OCI-LY7 (cell line): Measurements from ENCODE around the gene TMEM156. TPM values are rescaled to one million over a fixed set of nuclear protein-coding genes. Genes with fewer than 3 reads are reported as not detected.
"Not testable (repeated sequence)": the region's sequence is repeated elsewhere in the genome, so short reads cannot be mapped to it uniquely, and the experiment has no call there.

Experiments used
- BruUV-seq: library from RNA; stranded (reverse); fragments of 400-500 nt; replicated peaks from 2 replicates; lab custom pipeline; 2021; lab: Mats Ljungman, UMichigan
- CTCF ChIA-PET: fragments of 300-600 bp; sonication (Branson Sonifier 250); formaldehyde crosslinking; loops from one replicate; lab custom pipeline; 2022; ENCODE audit warnings: antibody characterized with exemption; ENCODE audit not compliant: unreplicated experiment; lab: Charles Lee
- POLR2A ChIA-PET: fragments of 300-600 bp; sonication (Branson Sonifier 250); formaldehyde crosslinking; loops from one replicate; lab custom pipeline; 2022; ENCODE audit warnings: antibody characterized with exemption; lab: Charles Lee
- DNase-seq: peaks from one replicate; pipeline ENCODE4 v3.0.0-alpha.2; 2015; ENCODE audit warnings: low spot score
- H2AFZ ChIP-seq: fragments of 200-600 bp; sonication (generic), shearing (Covaris generic); 2 replicates; pipeline ENCODE4 v1.6.1; 2014; ENCODE audit warnings: mild to moderate bottlenecking, antibody characterized with exemption, low read length, moderate library complexity
- H3K27ac ChIP-seq: fragments of 200-600 bp; sonication (generic); 2 replicates; pipeline ENCODE4 v1.5.1; 2014; ENCODE audit warnings: mixed run types, low read depth, mild to moderate bottlenecking, moderate library complexity, low read length, inconsistent platforms; ENCODE audit not compliant: poor library complexity, severe bottlenecking
- H3K36me3 ChIP-seq: fragments of 200-600 bp; sonication (generic); 2 replicates; pipeline ENCODE4 v1.6.1; 2014; ENCODE audit warnings: mild to moderate bottlenecking, antibody characterized with exemption, low read length, moderate library complexity, mixed read lengths; ENCODE audit not compliant: insufficient read depth
- H3K4me1 ChIP-seq: fragments of 200-600 bp; sonication (generic); 2 replicates; pipeline ENCODE4 v1.5.1; 2014; ENCODE audit warnings: mild to moderate bottlenecking, low read length; ENCODE audit not compliant: insufficient read depth, poor library complexity, severe bottlenecking
- H3K4me2 ChIP-seq: fragments of 200-600 bp; sonication (generic); 2 replicates; pipeline ENCODE4 v1.6.1; 2014; ENCODE audit warnings: mild to moderate bottlenecking, low read length
- H3K4me3 ChIP-seq: fragments of 200-600 bp; sonication (generic); 2 replicates; pipeline ENCODE4 v1.5.1; 2014; ENCODE audit warnings: mild to moderate bottlenecking, low read depth, low read length; ENCODE audit not compliant: poor library complexity, severe bottlenecking
- H3K79me2 ChIP-seq: fragments of 200-600 bp; sonication (generic); 2 replicates; pipeline ENCODE4 v1.6.1; 2016; ENCODE audit warnings: low read depth, mild to moderate bottlenecking, low read length, moderate library complexity, mixed read lengths; ENCODE audit not compliant: insufficient read depth
- H3K9me2 ChIP-seq: fragments of 200-600 bp; sonication (generic); 2 replicates; pipeline ENCODE4 v1.6.1; 2016; ENCODE audit warnings: mild to moderate bottlenecking, low read length, mixed read lengths; ENCODE audit not compliant: insufficient read depth
- H3K9me3 ChIP-seq: fragments of 200-600 bp; sonication (generic); 2 replicates; pipeline ENCODE4 v1.6.1; 2014; ENCODE audit warnings: mild to moderate bottlenecking, mixed run types, low read length, mixed read lengths
- H4K20me1 ChIP-seq: fragments of 200-600 bp; sonication (generic); 2 replicates; pipeline ENCODE4 v1.6.1; 2014; ENCODE audit warnings: mild to moderate bottlenecking, antibody characterized with exemption, low read length, moderate library complexity, mixed read lengths; ENCODE audit not compliant: insufficient read depth
- EZH2phosphoT487 ChIP-seq: fragments of 200-600 bp; sonication (generic); IDR thresholded peaks from 2 replicates; pipeline ENCODE4 v1.6.1; 2018; ENCODE audit warnings: low read depth, borderline replicate concordance, mild to moderate bottlenecking, mixed run types, antibody characterized with exemption, low read length, moderate library complexity, mixed read lengths
- intact Hi-C: fragments of 100-400 bp; cut with micrococcal nuclease; formaldehyde crosslinking; loops from one replicate; pipeline ENCODE4 v1.10.0; 2022; ENCODE audit not compliant: unreplicated experiment
- total RNA-seq, 2 experiments: library from RNA; depleted of rRNA in 1 of 2; stranded (reverse); fragments of >200 nt in 1 of 2; shearing (Covaris generic) in 1 of 2; gene quantifications; 2 replicates each; pipeline ENCODE4 v1.2.3, GENCODE V29; 2014 to 2022
- TF ChIP-seq, protein P1 (sequence below): fragments of 200-600 bp; sonication (generic); conservative IDR thresholded peaks from 2 replicates; pipeline ENCODE4 v1.5.1; 2014; ENCODE audit warnings: mild to moderate bottlenecking, antibody characterized with exemption, low read length, moderate library complexity, mixed read lengths

Gene TMEM156
- total RNA-seq, 2 experiments from 2014 or later: 29.0 to 29.4 TPM

DNA sequence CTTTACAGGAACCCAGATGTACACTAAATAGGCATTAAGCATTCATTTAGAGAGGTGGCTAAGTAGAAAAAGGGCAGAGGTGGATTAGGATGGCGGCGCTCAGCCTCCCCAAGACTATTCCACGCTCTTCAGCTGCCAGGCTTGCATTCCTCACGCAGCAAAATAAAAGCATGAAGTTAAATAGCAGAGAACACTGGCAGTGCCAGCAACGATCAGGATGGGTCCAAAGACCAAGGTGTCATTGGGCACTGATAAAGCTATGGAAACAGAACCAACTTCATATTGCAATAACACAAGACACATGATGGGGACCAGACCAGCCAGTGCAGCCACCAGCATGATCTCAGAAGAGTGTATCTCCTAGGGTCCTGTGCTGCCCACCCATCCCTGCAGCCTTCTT is 42.0 kb downstream of the TMEM156 start:
- Histone ChIP-seq H3K4me3 (no peak overlapping the region), H3K9me2 (no peaks in the 10 kb centered on the region), H3K79me2 (no peaks in the 10 kb centered on the region), H3K9me3 (no peaks in the 10 kb centered on the region), H2AFZ (no peak overlapping the region), H3K4me2 (no peak overlapping the region), H3K27ac (no peak overlapping the region), H3K4me1 (peaks cover 13% of the 10 kb centered on the region), H3K36me3 (peaks cover 57% of the 10 kb centered on the region), H4K20me1 (no peaks in the 10 kb centered on the region)
- TF ChIP-seq, protein P1, sequence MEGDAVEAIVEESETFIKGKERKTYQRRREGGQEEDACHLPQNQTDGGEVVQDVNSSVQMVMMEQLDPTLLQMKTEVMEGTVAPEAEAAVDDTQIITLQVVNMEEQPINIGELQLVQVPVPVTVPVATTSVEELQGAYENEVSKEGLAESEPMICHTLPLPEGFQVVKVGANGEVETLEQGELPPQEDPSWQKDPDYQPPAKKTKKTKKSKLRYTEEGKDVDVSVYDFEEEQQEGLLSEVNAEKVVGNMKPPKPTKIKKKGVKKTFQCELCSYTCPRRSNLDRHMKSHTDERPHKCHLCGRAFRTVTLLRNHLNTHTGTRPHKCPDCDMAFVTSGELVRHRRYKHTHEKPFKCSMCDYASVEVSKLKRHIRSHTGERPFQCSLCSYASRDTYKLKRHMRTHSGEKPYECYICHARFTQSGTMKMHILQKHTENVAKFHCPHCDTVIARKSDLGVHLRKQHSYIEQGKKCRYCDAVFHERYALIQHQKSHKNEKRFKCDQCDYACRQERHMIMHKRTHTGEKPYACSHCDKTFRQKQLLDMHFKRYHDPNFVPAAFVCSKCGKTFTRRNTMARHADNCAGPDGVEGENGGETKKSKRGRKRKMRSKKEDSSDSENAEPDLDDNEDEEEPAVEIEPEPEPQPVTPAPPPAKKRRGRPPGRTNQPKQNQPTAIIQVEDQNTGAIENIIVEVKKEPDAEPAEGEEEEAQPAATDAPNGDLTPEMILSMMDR: no peak
- TF ChIP-seq EZH2phosphoT487: no peak
- CTCF ChIA-PET: no interaction called here
- DNase-seq: no peak
- POLR2A ChIA-PET: interaction anchor here (0.6 to 1.0 kb wide), 3 partner anchors 37 to 214 kb away, joined by 3 read pairs; no protein-coding TSS in a partner anchor
- no TSS peak for BruUV-seq
- intact Hi-C loops: no loop called here

DNA sequence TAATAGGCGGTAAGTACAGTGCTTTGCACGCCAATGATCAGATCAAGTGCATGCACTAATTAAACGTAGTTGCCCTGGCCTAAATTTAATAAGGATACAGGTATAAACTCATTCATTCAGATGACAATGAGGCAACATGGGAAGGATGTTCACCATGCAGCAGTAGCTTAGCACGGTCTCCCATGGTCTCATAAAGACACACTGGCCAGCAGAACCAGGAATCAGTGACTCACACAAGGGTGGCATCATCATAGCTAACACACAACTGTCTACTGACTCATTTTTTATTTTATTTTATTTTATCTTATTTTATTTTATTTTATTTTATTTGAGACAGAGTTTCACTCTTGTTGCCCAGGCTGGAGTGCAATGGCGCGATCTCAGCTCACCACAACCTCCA is 42.7 kb downstream of the TMEM156 start:
- no TSS peak for BruUV-seq
- peaks cover 51% of the 10 kb centered on the region for H3K36me3 ChIP-seq
- no peak overlapping the region for H3K27ac ChIP-seq
- no peak for TF ChIP-seq EZH2phosphoT487
- TF ChIP-seq, protein P1: no peak
- intact Hi-C loops: no loop called here
- no peaks in the 10 kb centered on the region for H3K9me2 ChIP-seq
- DNase-seq: no peak
- no peaks in the 10 kb centered on the region for H3K79me2 ChIP-seq
- H3K9me3 ChIP-seq: no peaks in the 10 kb centered on the region
- H3K4me1 ChIP-seq: peaks cover 13% of the 10 kb centered on the region
- no peaks in the 10 kb centered on the region for H4K20me1 ChIP-seq
- ChIA-PET CTCF (no interaction called here), POLR2A (interaction anchor here (0.6 to 0.9 kb wide), 2 partner anchors 37 to 215 kb away, joined by 3 read pairs; no protein-coding TSS in a partner anchor)
- no peak overlapping the region for H3K4me2 ChIP-seq
- no peak overlapping the region for H2AFZ ChIP-seq
- H3K4me3 ChIP-seq: no peak overlapping the region

- H4K20me1 ChIP-seq, intact Hi-C loops, H2AFZ ChIP-seq, H3K79me2 ChIP-seq, DNase-seq, H3K9me3 ChIP-seq, CTCF ChIA-PET, H3K9me2 ChIP-seq, BruUV-seq, H3K4me2 ChIP-seq, H3K27ac ChIP-seq, H3K4me3 ChIP-seq: not testable (repeated sequence)
- Histone ChIP-seq H3K4me1 (peaks cover 13% of the 10 kb centered on the region), H3K36me3 (peaks cover 40% of the 10 kb centered on the region)
- POLR2A ChIA-PET: interaction anchor here (0.6 to 1.8 kb wide), 2 partner anchors 10 to 253 kb away, joined by 3 to 5 read pairs; no protein-coding TSS in a partner anchor
These were observed 43.9 kb downstream of the TMEM156 start for GRCh38 chr4:38988353-38988752.
